Nephron progenitor cell (in vitro differentiated cells): ENCODE data around the gene LRRC45.

Source experiments
- DNase-seq: peaks from one replicate; pipeline ENCODE4 v3.0.0; 2021
- H3K27ac Mint-ChIP-seq: 2 replicates; pipeline ENCODE4 v1.8.0; 2021; ENCODE audit warnings: mild to moderate bottlenecking, moderate library complexity, mixed read lengths
- H3K27me3 Mint-ChIP-seq: 2 replicates; pipeline ENCODE4 v1.8.0; 2021; ENCODE audit warnings: mild to moderate bottlenecking, low read depth, mixed read lengths; ENCODE audit not compliant: poor library complexity
- H3K36me3 Mint-ChIP-seq: 2 replicates; pipeline ENCODE4 v1.8.0; 2021; ENCODE audit warnings: low read depth, mixed read lengths
- H3K4me1 Mint-ChIP-seq: 2 replicates; pipeline ENCODE4 v1.8.0; 2021; ENCODE audit warnings: mixed read lengths
- H3K4me3 Mint-ChIP-seq: 2 replicates; pipeline ENCODE4 v1.8.0; 2021; ENCODE audit warnings: mild to moderate bottlenecking, moderate library complexity, mixed read lengths
- H3K9me3 Mint-ChIP-seq: 2 replicates; pipeline ENCODE4 v1.8.0; 2021; ENCODE audit warnings: mild to moderate bottlenecking, moderate library complexity, mixed read lengths
- CTCF ChIP-seq: fragments of 200-600 bp; sonication (generic); IDR thresholded peaks from 2 replicates; pipeline ENCODE4 v1.5.0; 2021; ENCODE audit warnings: antibody characterized with exemption

The LRRC45 gene

GRCh38 chr17:82039695-82040299, 16.7 kb downstream of the LRRC45 start:
- H3K9me3 Mint-ChIP-seq: peaks cover 8% of the 10 kb centered on the region
- peaks cover 5% of the 10 kb centered on the region for H3K27me3 Mint-ChIP-seq
- no peak for DNase-seq
- H3K4me1 Mint-ChIP-seq: peaks cover 39% of the 10 kb centered on the region
- no peak overlapping the region for H3K4me3 Mint-ChIP-seq
- H3K36me3 Mint-ChIP-seq: no peaks in the 10 kb centered on the region
- no peak overlapping the region for H3K27ac Mint-ChIP-seq
- TF ChIP-seq CTCF: no peak

GRCh38 chr17:82041144-82041814, 18.2 kb downstream of the LRRC45 start:
- Mint-ChIP-seq H3K9me3 (peaks cover 8% of the 10 kb centered on the region), H3K36me3 (no peaks in the 10 kb centered on the region), H3K4me3 (no peak overlapping the region), H3K27me3 (peaks cover 5% of the 10 kb centered on the region), H3K27ac (no peak overlapping the region), H3K4me1 (peaks cover 27% of the 10 kb centered on the region)
- no peak for TF ChIP-seq CTCF
- no peak for DNase-seq

GRCh38 chr17:82042649-82043048, 19.5 kb downstream of the LRRC45 start:
- Mint-ChIP-seq H3K4me1 (peaks cover 25% of the 10 kb centered on the region), H3K4me3 (no peak overlapping the region), H3K9me3 (peaks cover 8% of the 10 kb centered on the region), H3K27me3 (peaks cover 5% of the 10 kb centered on the region), H3K27ac (no peak overlapping the region), H3K36me3 (peaks cover 6% of the 10 kb centered on the region)
- no peak for TF ChIP-seq CTCF
- no peak for DNase-seq

- peaks cover 20% of the 10 kb centered on the region for H3K4me1 Mint-ChIP-seq
- TF ChIP-seq CTCF: no peak
- peaks cover 8% of the 10 kb centered on the region for H3K36me3 Mint-ChIP-seq
- H3K4me3 Mint-ChIP-seq: no peak overlapping the region
- peaks cover 3% of the 10 kb centered on the region for H3K27me3 Mint-ChIP-seq
- H3K27ac Mint-ChIP-seq: no peak overlapping the region
- peaks cover 4% of the 10 kb centered on the region for H3K9me3 Mint-ChIP-seq
- DNase-seq: no peak
Observed at GRCh38 chr17:82043507-82043906, 20.4 kb downstream of the LRRC45 start.

- no peak for DNase-seq
- H3K36me3 Mint-ChIP-seq: peaks cover 8% of the 10 kb centered on the region
- no peaks in the 10 kb centered on the region for H3K9me3 Mint-ChIP-seq
- no peak for TF ChIP-seq CTCF
- H3K27me3 Mint-ChIP-seq: no peaks in the 10 kb centered on the region
- H3K4me3 Mint-ChIP-seq: no peak overlapping the region
- peaks cover 20% of the 10 kb centered on the region for H3K4me1 Mint-ChIP-seq
- no peak overlapping the region for H3K27ac Mint-ChIP-seq
Observed at GRCh38 chr17:82045936-82046484, 22.9 kb downstream of the LRRC45 start.
